Measurements from ENCODE around the gene KRT86. TPM values are rescaled to one million over a fixed set of nuclear protein-coding genes. Genes with fewer than 3 reads are reported as not detected.

KRT86 gene
- total and polyA plus RNA-seq, 2 donors (not counting 1 experiment from before 2014, with no cell fraction given), result not detected

Other genes with a start within 250 kb of the KRT86 start
- gene NR4A1, start 223.2 kb upstream of the KRT86 start, total RNA-seq, result 43.2 and 52.8 TPM in 2 replicates
- gene NR4A1, start 223.2 kb upstream of the KRT86 start, polyA plus RNA-seq, result 470 and 1,095 TPM in 2 replicates
- gene ATG101, start 204.7 kb upstream of the KRT86 start, total RNA-seq, result 19.4 and 20.0 TPM in 2 replicates
- 50.3 and 98.6 TPM in 2 replicates for gene ATG101, start 204.7 kb upstream of the KRT86 start, polyA plus RNA-seq
- not detected in 2 replicates for gene SMIM41, start 194.9 kb upstream of the KRT86 start, total RNA-seq
- gene SMIM41, start 194.9 kb upstream of the KRT86 start, polyA plus RNA-seq, result 0.12 TPM in 1 of 2 replicates, not detected in the other
- not detected in 2 replicates for gene KRT80, start 82.6 kb upstream of the KRT86 start, total RNA-seq
- gene KRT80, start 82.6 kb upstream of the KRT86 start, polyA plus RNA-seq, result not detected in 2 replicates
- gene KRT7, start 41.4 kb upstream of the KRT86 start, total RNA-seq, result not detected in 2 replicates
- gene KRT7, start 41.4 kb upstream of the KRT86 start, polyA plus RNA-seq, result not detected in 2 replicates
- gene KRT81, start 16.9 kb downstream of the KRT86 start, total RNA-seq, result not detected in 2 replicates
- gene KRT81, start 16.9 kb downstream of the KRT86 start, polyA plus RNA-seq, result not detected in 2 replicates
- gene KRT83, start 46.8 kb downstream of the KRT86 start, total RNA-seq, result not detected in 2 replicates
- not detected in 2 replicates for gene KRT83, start 46.8 kb downstream of the KRT86 start, polyA plus RNA-seq
- gene KRT85, start 92.8 kb downstream of the KRT86 start, total RNA-seq, result not detected in 2 replicates
- gene KRT85, start 92.8 kb downstream of the KRT86 start, polyA plus RNA-seq, result not detected in 2 replicates
- gene KRT84, start 111.0 kb downstream of the KRT86 start, total RNA-seq, result not detected in 2 replicates
- not detected in 2 replicates for gene KRT84, start 111.0 kb downstream of the KRT86 start, polyA plus RNA-seq
- gene KRT82, start 131.7 kb downstream of the KRT86 start, total RNA-seq, result not detected in 2 replicates
- gene KRT82, start 131.7 kb downstream of the KRT86 start, polyA plus RNA-seq, result not detected in 2 replicates
- gene KRT75, start 159.7 kb downstream of the KRT86 start, total RNA-seq, result not detected in 2 replicates
- not detected in 2 replicates for gene KRT75, start 159.7 kb downstream of the KRT86 start, polyA plus RNA-seq
- gene KRT6B, start 177.5 kb downstream of the KRT86 start, total RNA-seq, result not detected in 2 replicates
- not detected in 2 replicates for gene KRT6B, start 177.5 kb downstream of the KRT86 start, polyA plus RNA-seq
- gene KRT6C, start 199.2 kb downstream of the KRT86 start, total RNA-seq, result not detected in 2 replicates
- not detected in 2 replicates for gene KRT6C, start 199.2 kb downstream of the KRT86 start, polyA plus RNA-seq
- gene KRT6A, start 218.6 kb downstream of the KRT86 start, total RNA-seq, result not detected in 2 replicates
- gene KRT6A, start 218.6 kb downstream of the KRT86 start, polyA plus RNA-seq, result not detected in 2 replicates
- not detected in 2 replicates for gene KRT5, start 245.7 kb downstream of the KRT86 start, total RNA-seq
- gene KRT5, start 245.7 kb downstream of the KRT86 start, polyA plus RNA-seq, result 0.19 TPM in 1 of 2 replicates, not detected in the other